Sigmoid colon (tissue), 4 donors: Measurements from ENCODE around the gene ZNF705A.

Experiments
- EP300 ChIP-seq, 4 donors: sonication (generic); formaldehyde crosslinking; IDR thresholded peaks; one replicate each; pipeline ENCODE4 v1.6.1; 2017; ENCODE audit warnings: antibody characterized with exemption in 4 of 4
- POLR2A ChIP-seq, 2 donors: fragments of 450-650 bp; IDR thresholded peaks; one replicate each; pipeline ENCODE4 v1.6.1; 2016; ENCODE audit warnings: antibody characterized with exemption in 2 of 2, mild to moderate bottlenecking in 2 of 2, moderate library complexity in 2 of 2
- TF ChIP-seq, protein P1 (sequence below), 4 experiments: fragments of 450-650 bp in 3 of 4; fragments of 200-600 bp in 1 of 4; IDR thresholded peaks; one replicate each; pipeline ENCODE4 v1.5.1; 2016 to 2019; ENCODE audit warnings: antibody characterized with exemption in 4 of 4, mild to moderate bottlenecking in 3 of 4, moderate library complexity in 2 of 4

DNA sequence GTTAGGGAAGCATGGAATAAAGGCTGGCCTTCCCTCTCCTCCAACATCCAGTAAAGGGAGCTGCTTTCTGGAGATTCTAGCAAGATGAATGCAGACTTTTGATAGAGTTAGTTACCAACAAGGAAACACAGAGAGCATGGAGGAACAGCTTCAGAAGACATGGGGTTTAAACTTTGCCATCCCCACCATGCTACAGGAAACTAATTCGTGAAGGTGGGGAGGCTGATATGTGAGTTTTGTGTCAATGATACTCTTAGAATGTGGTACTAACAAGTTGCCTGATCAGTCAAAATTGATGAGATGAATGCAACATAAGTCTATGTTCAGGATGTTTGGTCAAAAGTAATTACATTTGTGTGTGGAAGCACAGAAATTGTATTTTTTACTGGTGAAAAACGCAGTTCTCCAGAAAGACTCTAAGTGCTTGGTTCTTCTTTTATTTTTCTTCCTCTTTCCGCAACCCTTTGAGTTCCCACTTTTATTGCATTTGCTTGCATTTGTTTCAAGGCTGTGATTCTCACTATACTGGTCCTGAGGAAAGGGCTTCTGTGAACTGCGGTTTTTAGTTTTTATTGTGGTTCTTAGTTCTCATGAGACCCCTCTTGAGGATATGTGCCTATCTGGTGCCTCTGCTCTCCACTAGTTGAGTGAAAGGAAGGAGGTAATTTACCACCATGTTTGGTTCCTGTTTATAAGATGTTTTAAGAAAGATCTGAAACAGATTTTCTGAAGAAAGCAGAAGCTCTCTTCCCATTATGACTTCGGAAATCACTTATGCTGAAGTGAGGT, 33.5 kb upstream of the ZNF705A start, which contains the start of gene CLEC4A:
- TF ChIP-seq EP300 (IDR thresholded peaks at IDR 0.05) (no peak), POLR2A (IDR thresholded peaks at IDR 0.05) (no peak)
- TF ChIP-seq, protein P1, sequence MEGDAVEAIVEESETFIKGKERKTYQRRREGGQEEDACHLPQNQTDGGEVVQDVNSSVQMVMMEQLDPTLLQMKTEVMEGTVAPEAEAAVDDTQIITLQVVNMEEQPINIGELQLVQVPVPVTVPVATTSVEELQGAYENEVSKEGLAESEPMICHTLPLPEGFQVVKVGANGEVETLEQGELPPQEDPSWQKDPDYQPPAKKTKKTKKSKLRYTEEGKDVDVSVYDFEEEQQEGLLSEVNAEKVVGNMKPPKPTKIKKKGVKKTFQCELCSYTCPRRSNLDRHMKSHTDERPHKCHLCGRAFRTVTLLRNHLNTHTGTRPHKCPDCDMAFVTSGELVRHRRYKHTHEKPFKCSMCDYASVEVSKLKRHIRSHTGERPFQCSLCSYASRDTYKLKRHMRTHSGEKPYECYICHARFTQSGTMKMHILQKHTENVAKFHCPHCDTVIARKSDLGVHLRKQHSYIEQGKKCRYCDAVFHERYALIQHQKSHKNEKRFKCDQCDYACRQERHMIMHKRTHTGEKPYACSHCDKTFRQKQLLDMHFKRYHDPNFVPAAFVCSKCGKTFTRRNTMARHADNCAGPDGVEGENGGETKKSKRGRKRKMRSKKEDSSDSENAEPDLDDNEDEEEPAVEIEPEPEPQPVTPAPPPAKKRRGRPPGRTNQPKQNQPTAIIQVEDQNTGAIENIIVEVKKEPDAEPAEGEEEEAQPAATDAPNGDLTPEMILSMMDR (IDR thresholded peaks at IDR 0.05): no peak
